ENCODE measurements around the gene P2RX7. TPM values are rescaled to one million over a fixed set of nuclear protein-coding genes. Genes with fewer than 3 reads are reported as not detected.

Gene P2RX7
- total RNA-seq, 1 donor from 2014 or later: 0.12 TPM

DNA sequence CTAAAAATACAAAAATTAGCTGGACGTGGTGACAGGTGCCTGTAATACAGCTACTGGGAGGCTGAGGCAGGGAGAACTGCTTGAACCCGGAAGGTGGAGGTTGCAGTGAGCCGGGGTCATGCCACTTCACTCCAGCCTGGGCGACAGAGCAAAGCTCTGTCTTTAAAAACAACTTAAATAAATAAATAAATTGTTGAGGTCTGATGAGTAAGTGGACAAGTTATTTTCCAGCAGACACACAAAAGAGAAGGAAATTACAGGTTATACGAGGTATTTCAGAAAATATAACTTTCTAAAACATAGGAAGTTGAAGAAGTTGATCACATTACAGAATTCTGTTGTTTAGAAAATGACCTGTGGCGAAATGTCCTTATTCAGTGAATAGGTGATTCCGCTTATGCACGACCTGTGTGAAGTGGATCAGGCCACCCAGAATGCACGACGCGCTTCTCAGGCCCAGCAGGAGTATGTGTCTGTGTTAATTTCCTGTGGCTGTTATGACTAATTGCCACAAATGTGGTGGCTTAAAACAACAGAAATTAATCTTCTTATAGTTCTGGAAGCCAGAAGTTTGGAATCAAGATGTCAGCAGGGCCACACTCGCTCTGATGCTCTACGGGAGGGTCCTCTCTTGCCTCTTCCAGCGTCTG is 38.1 kb downstream of the P2RX7 start:
- Mint-ChIP-seq H3K27me3 (ENCODE audit: low read depth) (no peaks in the 10 kb centered on the region), H3K9me3 (no peaks in the 10 kb centered on the region), H3K4me1 (peaks cover 4% of the 10 kb centered on the region), H3K36me3 (ENCODE audit: low read depth) (no peaks in the 10 kb centered on the region), H3K4me3 (no peak overlapping the region), H3K27ac (ENCODE audit: unreplicated experiment) (peak overlapping the region; percentile 73)
- TF ChIP-seq, protein P1, sequence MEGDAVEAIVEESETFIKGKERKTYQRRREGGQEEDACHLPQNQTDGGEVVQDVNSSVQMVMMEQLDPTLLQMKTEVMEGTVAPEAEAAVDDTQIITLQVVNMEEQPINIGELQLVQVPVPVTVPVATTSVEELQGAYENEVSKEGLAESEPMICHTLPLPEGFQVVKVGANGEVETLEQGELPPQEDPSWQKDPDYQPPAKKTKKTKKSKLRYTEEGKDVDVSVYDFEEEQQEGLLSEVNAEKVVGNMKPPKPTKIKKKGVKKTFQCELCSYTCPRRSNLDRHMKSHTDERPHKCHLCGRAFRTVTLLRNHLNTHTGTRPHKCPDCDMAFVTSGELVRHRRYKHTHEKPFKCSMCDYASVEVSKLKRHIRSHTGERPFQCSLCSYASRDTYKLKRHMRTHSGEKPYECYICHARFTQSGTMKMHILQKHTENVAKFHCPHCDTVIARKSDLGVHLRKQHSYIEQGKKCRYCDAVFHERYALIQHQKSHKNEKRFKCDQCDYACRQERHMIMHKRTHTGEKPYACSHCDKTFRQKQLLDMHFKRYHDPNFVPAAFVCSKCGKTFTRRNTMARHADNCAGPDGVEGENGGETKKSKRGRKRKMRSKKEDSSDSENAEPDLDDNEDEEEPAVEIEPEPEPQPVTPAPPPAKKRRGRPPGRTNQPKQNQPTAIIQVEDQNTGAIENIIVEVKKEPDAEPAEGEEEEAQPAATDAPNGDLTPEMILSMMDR (conservative IDR thresholded peaks at IDR 0.05): no peak
- DNase-seq (ENCODE audit: low read depth, low spot score): no peak

DNA sequence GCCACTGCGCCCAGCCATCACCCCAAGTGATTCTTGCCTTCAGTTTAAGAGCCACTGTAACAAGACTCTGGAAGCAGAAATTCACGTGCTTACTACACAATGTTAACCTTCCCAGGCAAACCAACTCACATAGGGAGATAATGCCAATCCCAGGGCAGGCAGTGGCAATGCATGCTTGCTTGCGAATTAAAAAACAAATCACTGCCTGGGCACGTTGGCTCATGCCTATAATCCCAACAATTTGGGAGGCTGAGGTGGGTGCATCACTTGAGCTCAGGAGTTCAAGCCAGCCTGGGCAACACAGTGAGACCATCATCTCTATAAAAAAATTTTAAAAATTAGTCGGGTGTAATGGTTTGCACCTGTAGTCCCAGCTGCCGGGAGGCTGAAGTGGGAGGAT is 39.5 kb downstream of the P2RX7 start:
- DNase-seq (ENCODE audit: low read depth, low spot score): no peak
- Mint-ChIP-seq H3K36me3 (ENCODE audit: low read depth) (no peaks in the 10 kb centered on the region), H3K27me3 (ENCODE audit: low read depth) (no peaks in the 10 kb centered on the region), H3K9me3 (no peaks in the 10 kb centered on the region), H3K4me3 (no peak overlapping the region), H3K27ac (ENCODE audit: unreplicated experiment) (no peak overlapping the region), H3K4me1 (peaks cover 3% of the 10 kb centered on the region)
- TF ChIP-seq, protein P1 (conservative IDR thresholded peaks at IDR 0.05): no peak

GRCh38 chr12:121175383-121176119 is 42.9 kb downstream of the P2RX7 start:
- Mint-ChIP-seq H3K27ac (ENCODE audit: unreplicated experiment) (no peak overlapping the region), H3K27me3 (ENCODE audit: low read depth) (no peaks in the 10 kb centered on the region), H3K4me3 (no peak overlapping the region), H3K4me1 (no peaks in the 10 kb centered on the region), H3K36me3 (ENCODE audit: low read depth) (no peaks in the 10 kb centered on the region), H3K9me3 (no peaks in the 10 kb centered on the region)
- TF ChIP-seq, protein P1 (conservative IDR thresholded peaks at IDR 0.05): no peak
- no peak for DNase-seq (ENCODE audit: low read depth, low spot score)

DNA sequence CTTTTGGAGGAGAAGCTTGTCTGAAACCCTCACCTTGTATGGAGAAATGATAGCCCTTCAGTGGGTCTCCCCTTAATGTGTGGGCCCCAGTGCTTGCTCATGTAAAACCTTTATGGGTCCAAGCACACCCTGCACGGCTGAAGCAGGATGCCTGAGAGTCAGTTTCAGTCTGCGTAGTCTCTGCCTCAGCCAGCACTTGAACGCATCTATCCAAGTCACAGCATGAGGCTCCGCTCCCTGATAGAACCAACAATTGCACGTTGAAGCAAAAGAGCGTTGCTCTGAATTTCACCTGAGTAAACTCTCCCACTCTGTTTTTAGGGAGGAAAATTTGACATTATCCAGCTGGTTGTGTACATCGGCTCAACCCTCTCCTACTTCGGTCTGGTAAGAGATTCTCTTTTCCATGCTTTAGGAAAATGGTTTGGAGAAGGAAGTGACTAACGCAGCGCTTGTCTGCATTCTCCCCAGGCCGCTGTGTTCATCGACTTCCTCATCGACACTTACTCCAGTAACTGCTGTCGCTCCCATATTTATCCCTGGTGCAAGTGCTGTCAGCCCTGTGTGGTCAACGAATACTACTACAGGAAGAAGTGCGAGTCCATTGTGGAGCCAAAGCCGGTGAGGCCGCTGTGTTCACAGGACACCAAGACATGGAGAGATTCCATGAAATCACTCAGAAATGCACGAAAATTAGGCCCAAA is 44.3 kb downstream of the P2RX7 start:
- Mint-ChIP-seq H3K4me3 (no peak overlapping the region), H3K9me3 (no peaks in the 10 kb centered on the region), H3K27me3 (ENCODE audit: low read depth) (no peaks in the 10 kb centered on the region), H3K27ac (ENCODE audit: unreplicated experiment) (peak overlapping the region; percentile 80), H3K36me3 (ENCODE audit: low read depth) (no peaks in the 10 kb centered on the region), H3K4me1 (no peaks in the 10 kb centered on the region)
- TF ChIP-seq, protein P1 (conservative IDR thresholded peaks at IDR 0.05): no peak
- DNase-seq (ENCODE audit: low read depth, low spot score): no peak

DNA sequence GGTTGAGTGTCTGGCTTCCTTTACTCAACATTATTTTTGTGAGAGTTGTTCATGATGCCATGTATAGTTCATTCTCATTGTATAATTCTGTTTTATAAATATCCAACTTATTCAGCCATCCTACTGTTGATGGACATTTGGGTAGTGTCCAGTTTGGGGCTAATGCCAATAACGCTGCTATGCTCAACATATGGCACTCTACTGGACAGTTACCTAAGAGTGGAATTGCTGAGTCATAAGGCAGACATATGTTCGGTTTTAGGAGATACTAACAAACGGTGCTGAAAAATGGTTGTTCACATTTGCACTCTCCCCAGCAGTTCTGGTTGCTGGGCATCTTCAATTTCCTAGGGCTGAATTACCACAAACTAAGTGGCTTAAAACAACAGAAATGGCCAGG is 48.5 kb downstream of the P2RX7 start:
- no peak overlapping the region for H3K27ac Mint-ChIP-seq (ENCODE audit: unreplicated experiment)
- no peaks in the 10 kb centered on the region for H3K27me3 Mint-ChIP-seq (ENCODE audit: low read depth)
- no peak overlapping the region for H3K4me3 Mint-ChIP-seq
- no peak for DNase-seq (ENCODE audit: low read depth, low spot score)
- TF ChIP-seq, protein P1 (conservative IDR thresholded peaks at IDR 0.05): no peak
- H3K4me1 Mint-ChIP-seq: no peaks in the 10 kb centered on the region
- H3K36me3 Mint-ChIP-seq (ENCODE audit: low read depth): no peaks in the 10 kb centered on the region
- no peaks in the 10 kb centered on the region for H3K9me3 Mint-ChIP-seq

Measured in neural crest cell (in vitro differentiated cells).